GM12878 (cell line): Measurements from ENCODE around the gene HPSE2. TPM values are rescaled to one million over a fixed set of nuclear protein-coding genes. Genes with fewer than 3 reads are reported as not detected.

Source experiments
- ATAC-seq: fragments of 200-7000 bp; cut with Tn5 transposase; 3 replicates; pipeline ENCODE4 v1.9.1; 2020; ENCODE audit warnings: mild to moderate bottlenecking, moderate library complexity
- BruUV-seq: library from RNA; stranded (reverse); fragments of 400-500 nt; replicated peaks from 2 replicates; lab custom pipeline; 2021; lab: Mats Ljungman, UMichigan
- CTCF ChIA-PET: fragments of 300-600 bp; sonication (Branson Sonifier 250); formaldehyde crosslinking; extraction: SDS; loops from one replicate; lab custom pipeline; 2021; ENCODE audit warnings: inconsistent platforms; lab: Yijun Ruan, JAX
- POLR2A ChIA-PET: fragments of 350-600 bp; formaldehyde crosslinking; extraction: SDS; loops from one replicate; lab custom pipeline; 2021; ENCODE audit warnings: inconsistent platforms; lab: Charles Lee
- RAD21 ChIA-PET: fragments of 300-600 bp; sonication (Branson Sonifier 250); formaldehyde crosslinking; loops from one replicate; lab custom pipeline; 2023; ENCODE audit warnings: antibody characterized with exemption; ENCODE audit not compliant: unreplicated experiment; lab: Charles Lee
- SMC1A ChIA-PET: fragments of 300-600 bp; sonication (Branson Sonifier 250); formaldehyde crosslinking; loops from one replicate; lab custom pipeline; 2023; ENCODE audit not compliant: unreplicated experiment, uncharacterized antibody; lab: Charles Lee
- DNase-seq: peaks from one replicate; pipeline ENCODE4 v3.0.0-alpha.2; 2011; ENCODE audit warnings: low read depth, low spot score
- FAIRE-seq: peaks from 3 replicates; lab custom pipeline; 2011; peaks lifted over from hg19 to GRCh38; lab: Jason Lieb, UNC
- H2AFZ ChIP-seq: 2 replicates; pipeline ENCODE4 v1.6.0; 2011; ENCODE audit warnings: low read depth, low read length, control low read depth; ENCODE audit not compliant: control insufficient read depth
- H3K27ac ChIP-seq: 2 replicates; pipeline ENCODE4 v1.5.1; 2011; ENCODE audit warnings: control low read depth; ENCODE audit not compliant: control insufficient read depth, insufficient read depth
- H3K27me3 ChIP-seq, 2 experiments: replicated peaks in 1 of 2; 2 replicates each; pipeline versions ENCODE4 v1.6.0 to v1.6.1; 2011; ENCODE audit warnings: low read length in 1 of 2; ENCODE audit not compliant: control insufficient read depth in 2 of 2, insufficient read depth in 2 of 2
- H3K36me3 ChIP-seq, 2 experiments: 2 replicates each; pipeline ENCODE4 v1.5.1; 2011; ENCODE audit warnings: low read length in 1 of 2; ENCODE audit not compliant: control insufficient read depth in 2 of 2, insufficient read depth in 2 of 2
- H3K4me1 ChIP-seq: 2 replicates; pipeline ENCODE4 v1.6.1; 2011; ENCODE audit warnings: mild to moderate bottlenecking, low read length, moderate library complexity, mixed read lengths; ENCODE audit not compliant: control insufficient read depth, insufficient read depth
- H3K4me2 ChIP-seq: 2 replicates; pipeline ENCODE4 v1.6.0; 2011; ENCODE audit warnings: control low read depth; ENCODE audit not compliant: control insufficient read depth, insufficient read depth
- H3K4me3 ChIP-seq: fragments of 200-600 bp; sonication (generic); 2 replicates; pipeline ENCODE4 v1.5.1; 2016
- H3K79me2 ChIP-seq: 2 replicates; pipeline ENCODE4 v1.6.0; 2011; ENCODE audit warnings: low read length; ENCODE audit not compliant: control insufficient read depth, insufficient read depth
- H3K9ac ChIP-seq: 2 replicates; pipeline ENCODE4 v1.8.0; 2011; ENCODE audit warnings: low read length, control low read depth, mixed read lengths; ENCODE audit not compliant: control insufficient read depth, insufficient read depth
- H3K9me3 ChIP-seq: replicated peaks from 3 replicates; pipeline ENCODE4 v1.5.1; 2011; ENCODE audit warnings: mild to moderate bottlenecking, low read length; ENCODE audit not compliant: control insufficient read depth, insufficient read depth
- H4K20me1 ChIP-seq: 2 replicates; pipeline ENCODE4 v1.6.0; 2011; ENCODE audit not compliant: control insufficient read depth, insufficient read depth
- BMI1 ChIP-seq: fragments of 450-650 bp; IDR thresholded peaks from 2 replicates; pipeline ENCODE4 v1.6.1; 2016; ENCODE audit warnings: mild to moderate bottlenecking, moderate library complexity, borderline replicate concordance
- CBFB ChIP-seq: IDR thresholded peaks from 2 replicates; pipeline ENCODE4 v1.6.1; 2016; ENCODE audit warnings: antibody characterized with exemption, low read depth
- HDAC6 ChIP-seq: fragments of 200-600 bp; sonication (generic); IDR thresholded peaks from one replicate; pipeline ENCODE4 v1.8.0; 2017; ENCODE audit warnings: antibody characterized with exemption; ENCODE audit not compliant: unreplicated experiment
- IRF4 ChIP-seq: IDR thresholded peaks from 2 replicates; pipeline ENCODE4 v1.6.1; 2011; ENCODE audit warnings: low read depth, low read length
- LARP7 ChIP-seq: fragments of 450-650 bp; IDR thresholded peaks from 2 replicates; pipeline ENCODE4 v1.6.1; 2017; ENCODE audit warnings: mild to moderate bottlenecking
- NR2C2 ChIP-seq: IDR thresholded peaks from 2 replicates; pipeline ENCODE4 v1.6.1; 2011; ENCODE audit warnings: borderline replicate concordance, low read depth; ENCODE audit not compliant: control insufficient read depth, insufficient read length
- PML ChIP-seq: IDR thresholded peaks from 2 replicates; pipeline ENCODE4 v1.6.1; 2012; ENCODE audit warnings: low read length, inconsistent platforms
- STAT1 ChIP-seq: fragments of 450-650 bp; conservative IDR thresholded peaks from 2 replicates; pipeline ENCODE4 v1.6.1; 2014; ENCODE audit warnings: antibody characterized with exemption, mild to moderate bottlenecking
- ZNF384 ChIP-seq: IDR thresholded peaks from 2 replicates; pipeline ENCODE4 v1.6.1; 2012; ENCODE audit warnings: low read depth, mild to moderate bottlenecking, low read length, improper control_type of control experiment, borderline replicate concordance
- WGBS: methylation state at CpG from one replicate; pipeline ENCODE4 v1.1.6; 2016; ENCODE audit warnings: low lambda C conversion rate; ENCODE audit not compliant: insufficient replicate concordance, insufficient coverage; ENCODE audit errors: missing lambda C conversion rate; 5-methylcytosine and 5-hydroxymethylcytosine counted together
- in situ Hi-C: fragments of 300-500 bp; cut with MboI; formaldehyde crosslinking; loops from 9 replicates; pipeline ENCODE4 v1.14.3; 2018; ENCODE audit warnings: mixed read lengths
- intact Hi-C: fragments of 100-400 bp; cut with micrococcal nuclease; formaldehyde crosslinking; loops from one replicate; pipeline ENCODE4 v1.14.2; 2022; ENCODE audit not compliant: unreplicated experiment
- polyA plus RNA-seq, 11 experiments: library from polyadenylated mRNA; depleted of rRNA in 4 of 11; unstranded in 6 of 11; stranded (reverse) in 5 of 11; fragments of >200 nt; fragmentation: Nextera tagmentation in 4 of 11; fragmentation: Illumina TruSeq in 1 of 11; extraction: Ambion mirVana in 4 of 11; extraction: Trizol in 1 of 11; gene quantifications; 1 replicate in 1 of 11; 2 replicates in 10 of 11; pipeline versions ENCODE4 v1.2.1 to v1.2.3, GENCODE V29; 2011 to 2016; ENCODE audit warnings: inconsistent platforms in 2 of 11, missing spikeins in 2 of 11, low read depth in 1 of 11
- total RNA-seq, 4 experiments: library from RNA; depleted of rRNA in 3 of 4; stranded (reverse); fragments of >200 nt in 3 of 4; fragmentation: Illumina TruSeq in 1 of 4; extraction: Trizol in 1 of 4; gene quantifications; 2 replicates each; pipeline versions ENCODE4 v1.2.1 to v1.2.3, GENCODE V29; 2013 to 2021

HPSE2 gene
- total and polyA plus RNA-seq, 10 of the 15 experiments (the other 5 are each of a cell fraction or from before 2014, with no cell fraction given): 0.06 TPM; not detected in 9

DNA sequence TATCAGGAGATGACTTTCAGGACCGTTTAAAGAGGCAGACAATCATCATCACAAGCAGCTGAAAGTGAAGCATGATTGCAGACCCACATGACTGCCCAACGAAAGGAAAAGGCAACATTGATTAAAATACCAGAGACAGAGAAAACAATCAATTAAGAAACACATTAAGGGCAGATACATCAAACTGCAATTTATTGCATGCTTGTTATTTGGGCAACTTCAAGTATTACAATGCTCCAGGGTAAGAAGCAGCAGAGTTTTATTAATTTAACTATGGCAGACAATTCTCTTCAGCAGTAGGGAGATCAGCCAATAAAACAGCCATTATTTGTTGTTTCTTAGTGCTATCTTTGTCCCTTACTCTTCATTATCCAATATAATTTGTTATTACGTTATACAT is 421.2 kb downstream of the HPSE2 start:
- no peaks in the 10 kb centered on the region for H3K9me3 ChIP-seq
- WGBS: 19% methylated on average over 3 of the region's 3 CpGs
- H3K4me3 ChIP-seq: no peak overlapping the region
- DNase-seq (no peak), ATAC-seq (no peak), FAIRE-seq (no peak)
- ChIA-PET CTCF (no interaction called here), RAD21 (no interaction called here), SMC1A (no interaction called here), POLR2A (no interaction called here)
- H3K27ac ChIP-seq: no peak overlapping the region
- no peak overlapping the region for H3K9ac ChIP-seq
- TF ChIP-seq NR2C2: no peak
- no peak for TF ChIP-seq CBFB
- TF ChIP-seq ZNF384: no peak
- TF ChIP-seq HDAC6: no peak
- TF ChIP-seq BMI1: no peak
- no peak overlapping the region for H3K4me2 ChIP-seq
- no peaks in the 10 kb centered on the region for H3K4me1 ChIP-seq
- no peak overlapping the region for H2AFZ ChIP-seq
- BruUV-seq: no TSS peak
- intact Hi-C loops: no loop called here
- H3K27me3 ChIP-seq: no peaks in the 10 kb centered on the region
- in situ Hi-C loops: no loop called here
- no peaks in the 10 kb centered on the region for H3K36me3 ChIP-seq
- H3K79me2 ChIP-seq: no peaks in the 10 kb centered on the region
- H4K20me1 ChIP-seq: no peaks in the 10 kb centered on the region

DNA sequence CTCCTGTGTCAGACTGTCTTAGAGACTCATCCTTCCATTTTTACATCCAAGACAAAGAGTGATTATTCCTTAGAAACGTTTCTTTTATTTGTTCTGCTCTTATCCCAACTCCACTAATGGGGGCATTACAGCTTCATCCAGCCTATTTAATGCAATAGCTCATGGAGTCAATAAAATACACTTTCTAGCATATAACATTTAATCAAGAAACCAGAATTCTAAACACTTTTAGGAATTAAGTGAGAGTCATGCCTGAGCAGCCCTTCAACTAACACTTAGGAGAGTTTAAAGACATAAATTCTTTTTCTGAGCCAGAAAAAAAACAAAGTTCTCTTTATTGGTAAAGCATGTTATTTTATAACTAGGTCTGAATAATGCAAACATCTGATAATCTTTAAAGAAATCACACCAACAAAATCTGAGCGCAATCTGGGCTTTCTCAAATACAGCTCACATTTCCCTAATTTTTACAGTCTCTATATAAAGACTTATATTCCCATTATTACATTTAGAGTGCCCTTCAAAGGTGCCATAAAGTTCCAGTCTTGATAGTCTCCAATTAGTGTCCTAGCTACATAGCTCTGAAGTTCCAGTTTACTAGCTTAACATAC is 427.3 kb downstream of the HPSE2 start:
- H3K27me3 ChIP-seq: no peaks in the 10 kb centered on the region
- no peak overlapping the region for H3K4me3 ChIP-seq
- no peak overlapping the region for H2AFZ ChIP-seq
- ATAC-seq (no peak), FAIRE-seq (no peak), DNase-seq (no peak)
- POLR2A ChIA-PET: no interaction called here
- BruUV-seq: no TSS peak
- RAD21 ChIA-PET: no interaction called here
- H3K9ac ChIP-seq: no peak overlapping the region
- no peaks in the 10 kb centered on the region for H3K79me2 ChIP-seq
- in situ Hi-C loops (no loop called here), intact Hi-C loops (no loop called here)
- TF ChIP-seq IRF4: no peak
- no peak for TF ChIP-seq STAT1
- no peak for TF ChIP-seq LARP7
- TF ChIP-seq PML: no peak
- H3K4me1 ChIP-seq: no peaks in the 10 kb centered on the region
- WGBS: 23% methylated on average over 2 of the region's 2 CpGs
- H3K36me3 ChIP-seq: no peaks in the 10 kb centered on the region
- H3K9me3 ChIP-seq: no peaks in the 10 kb centered on the region
- CTCF ChIA-PET: no interaction called here
- no peak overlapping the region for H3K4me2 ChIP-seq
- SMC1A ChIA-PET: interaction anchor here (1.3 kb wide), 1 partner anchor 192 kb away, joined by 3 read pairs; no protein-coding TSS in a partner anchor
- H3K27ac ChIP-seq: no peak overlapping the region
- H4K20me1 ChIP-seq: no peaks in the 10 kb centered on the region
